ENCODE results near the gene SLC5A8.

SLC5A8 gene

GRCh38 chr12:101209319-101210302 lies at the start of gene SLC5A8:
SLC5A8 (minus strand) TSS chr12:101210238; CDS start chr12:101209848, 390 bp downstream.
- no peak for DNase-seq (ENCODE audit: low spot score)

- DNase-seq (ENCODE audit: low spot score), result no peak
These were observed 47.3 kb upstream of the SLC5A8 start for GRCh38 chr12:101257357-101257756.

- no peak for DNase-seq (ENCODE audit: low spot score)
These were observed 46.2 kb upstream of the SLC5A8 start for GRCh38 chr12:101256266-101256665.

- DNase-seq (ENCODE audit: low spot score), result no peak
These were observed 33.6 kb upstream of the SLC5A8 start for GRCh38 chr12:101243616-101244015.

- no peak for DNase-seq (ENCODE audit: low spot score)
These were observed 33.0 kb upstream of the SLC5A8 start for GRCh38 chr12:101243074-101243473.

- no peak for DNase-seq (ENCODE audit: low spot score)
These were observed 28.8 kb upstream of the SLC5A8 start for GRCh38 chr12:101238800-101239329.

GRCh38 chr12:101238306-101238705 lies 28.3 kb upstream of the SLC5A8 start:
- no peak for DNase-seq (ENCODE audit: low spot score)

- DNase-seq (ENCODE audit: low spot score), result no peak
These were observed 25.6 kb upstream of the SLC5A8 start for GRCh38 chr12:101235686-101236085.

- DNase-seq (ENCODE audit: low spot score), result no peak
These were observed 21.6 kb upstream of the SLC5A8 start for GRCh38 chr12:101231636-101232035.

- peak; percentile 66 for DNase-seq (ENCODE audit: low spot score)
These were observed 20.5 kb upstream of the SLC5A8 start for GRCh38 chr12:101230547-101230946.

- no peak for DNase-seq (ENCODE audit: low spot score)
These were observed 19.8 kb upstream of the SLC5A8 start for GRCh38 chr12:101229841-101230241.

GRCh38 chr12:101221301-101221700 lies 11.3 kb upstream of the SLC5A8 start:
- DNase-seq (ENCODE audit: low spot score), result no peak

GRCh38 chr12:101216810-101217209 lies 6.8 kb upstream of the SLC5A8 start:
- no peak for DNase-seq (ENCODE audit: low spot score)

GRCh38 chr12:101207086-101207780 lies 2.8 kb downstream of the SLC5A8 start:
- DNase-seq (ENCODE audit: low spot score), result no peak

- DNase-seq (ENCODE audit: low spot score), result no peak
These were observed 5.3 kb downstream of the SLC5A8 start for GRCh38 chr12:101204602-101205304.

- no peak for DNase-seq (ENCODE audit: low spot score)
These were observed 9.2 kb downstream of the SLC5A8 start for GRCh38 chr12:101200824-101201223.

- no peak for DNase-seq (ENCODE audit: low spot score)
These were observed 9.9 kb downstream of the SLC5A8 start for GRCh38 chr12:101200145-101200544.

- no peak for DNase-seq (ENCODE audit: low spot score)
These were observed 23.7 kb downstream of the SLC5A8 start for GRCh38 chr12:101186291-101186690.

- no peak for DNase-seq (ENCODE audit: low spot score)
These were observed 28.3 kb downstream of the SLC5A8 start for GRCh38 chr12:101181776-101182175.

GRCh38 chr12:101174541-101174940 lies 35.5 kb downstream of the SLC5A8 start:
- no peak for DNase-seq (ENCODE audit: low spot score)

- no peak for DNase-seq (ENCODE audit: low spot score)
These were observed 36.8 kb downstream of the SLC5A8 start for GRCh38 chr12:101173197-101173749.

- DNase-seq (ENCODE audit: low spot score), result peak; percentile 56
These were observed 37.7 kb downstream of the SLC5A8 start for GRCh38 chr12:101172316-101172715.
